ENCODE data around the gene WNT9B.

DNA sequence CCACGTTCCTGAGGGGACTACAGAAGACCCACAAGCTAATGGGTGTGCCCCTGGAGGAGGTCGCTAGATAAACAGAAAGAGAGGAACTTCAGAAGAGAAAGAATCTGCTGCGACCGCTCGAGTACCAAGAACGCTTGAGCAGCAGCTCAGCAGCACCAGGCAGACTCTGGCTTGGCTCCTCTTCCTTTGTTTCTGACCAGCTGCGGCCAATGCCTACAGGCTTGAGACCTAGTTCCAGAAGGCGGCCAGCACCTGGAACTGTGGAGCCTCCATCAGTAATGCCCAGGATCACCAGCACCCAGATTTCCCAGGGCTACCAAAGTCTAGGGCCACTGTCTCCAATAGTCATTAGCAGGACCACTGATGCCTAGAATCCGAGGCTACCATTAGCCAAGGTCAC is 45.6 kb downstream of the WNT9B start:
- TF ChIP-seq, protein P1, sequence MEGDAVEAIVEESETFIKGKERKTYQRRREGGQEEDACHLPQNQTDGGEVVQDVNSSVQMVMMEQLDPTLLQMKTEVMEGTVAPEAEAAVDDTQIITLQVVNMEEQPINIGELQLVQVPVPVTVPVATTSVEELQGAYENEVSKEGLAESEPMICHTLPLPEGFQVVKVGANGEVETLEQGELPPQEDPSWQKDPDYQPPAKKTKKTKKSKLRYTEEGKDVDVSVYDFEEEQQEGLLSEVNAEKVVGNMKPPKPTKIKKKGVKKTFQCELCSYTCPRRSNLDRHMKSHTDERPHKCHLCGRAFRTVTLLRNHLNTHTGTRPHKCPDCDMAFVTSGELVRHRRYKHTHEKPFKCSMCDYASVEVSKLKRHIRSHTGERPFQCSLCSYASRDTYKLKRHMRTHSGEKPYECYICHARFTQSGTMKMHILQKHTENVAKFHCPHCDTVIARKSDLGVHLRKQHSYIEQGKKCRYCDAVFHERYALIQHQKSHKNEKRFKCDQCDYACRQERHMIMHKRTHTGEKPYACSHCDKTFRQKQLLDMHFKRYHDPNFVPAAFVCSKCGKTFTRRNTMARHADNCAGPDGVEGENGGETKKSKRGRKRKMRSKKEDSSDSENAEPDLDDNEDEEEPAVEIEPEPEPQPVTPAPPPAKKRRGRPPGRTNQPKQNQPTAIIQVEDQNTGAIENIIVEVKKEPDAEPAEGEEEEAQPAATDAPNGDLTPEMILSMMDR (conservative IDR thresholded peaks at IDR 0.05 in 1 of 2, IDR thresholded peaks at IDR 0.05 in 1 of 2; ENCODE audit: low read depth in 1 of 2, low read length in 2 of 2) = no peak
- no peak for TF ChIP-seq EZH2 (IDR thresholded peaks at IDR 0.05; ENCODE audit: low read length, missing control alignments)
